Measurements from ENCODE around the gene PRCC. TPM values are rescaled to one million over a fixed set of nuclear protein-coding genes. Genes with fewer than 3 reads are reported as not detected.

Gene PRCC
- polyA plus RNA-seq, 1 donor (not counting 4 experiments of a cell fraction or from before 2014, with no cell fraction given), result 40.4 TPM

DNA sequence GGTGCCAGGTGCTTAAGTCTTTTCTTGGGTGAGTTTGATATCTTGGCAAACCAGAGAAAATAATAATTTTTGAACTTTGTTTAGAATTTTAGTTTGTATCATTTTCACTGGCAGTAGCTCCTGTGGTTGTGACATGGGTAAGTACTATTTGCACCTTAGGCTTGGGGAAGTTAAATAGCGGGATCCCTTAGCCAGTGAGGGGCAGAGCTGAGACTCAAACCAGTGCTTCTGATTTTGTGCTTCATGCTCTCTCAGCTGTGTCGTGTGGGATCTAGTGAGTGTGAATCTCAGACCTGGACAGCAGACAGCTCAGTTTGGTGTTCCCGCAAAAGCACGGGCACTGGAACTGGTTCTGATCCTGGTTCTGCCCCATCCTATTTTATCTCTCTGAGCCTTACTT, 9.6 kb downstream of the PRCC start:
- Histone ChIP-seq H3K27me3 (ENCODE audit: control insufficient read depth, extremely low read depth, insufficient read depth, low read length) (no peaks in the 10 kb centered on the region), H4K20me1 (ENCODE audit: control insufficient read depth, extremely low read depth, insufficient read depth, low read length) (peaks cover 12% of the 10 kb centered on the region), H3K36me3 (ENCODE audit: control insufficient read depth in 2 of 2, extremely low read depth in 1 of 2, insufficient read depth in 2 of 2, low read length in 2 of 2) (peaks cover 2 to 7% of the 10 kb centered on the region in 2 experiments), H3K9me3 (ENCODE audit: control insufficient read depth, low read depth, low read length) (no peaks in the 10 kb centered on the region), H3K4me2 (ENCODE audit: control insufficient read depth, extremely low read depth, insufficient read depth, low read depth, low read length) (no peak overlapping the region), H3K4me3 (ENCODE audit: control insufficient read depth in 2 of 3, extremely low read depth in 1 of 3, insufficient read depth in 2 of 3, low read depth in 1 of 3, low read length in 3 of 3) (no peak overlapping the region), H3K9me1 (ENCODE audit: control insufficient read depth, extremely low read depth, insufficient read depth, low read length) (no peaks in the 10 kb centered on the region), H3K27ac (ENCODE audit: control insufficient read depth, insufficient read depth, low read length) (no peak overlapping the region), H3K4me1 (ENCODE audit: control insufficient read depth, extremely low read depth, insufficient read depth, low read length) (peaks cover 5% of the 10 kb centered on the region), H3K79me2 (ENCODE audit: control insufficient read depth, insufficient read depth, low read length) (peaks cover 77% of the 10 kb centered on the region), H3K9ac (ENCODE audit: control insufficient read depth, extremely low read depth, insufficient read depth, low read length) (no peak overlapping the region), H2AFZ (ENCODE audit: control insufficient read depth, low read length) (no peak overlapping the region)
- no peak for FAIRE-seq
- no peak for DNase-seq (ENCODE audit: low read depth, low spot score)
- TF ChIP-seq EZH2 (IDR thresholded peaks at IDR 0.05; ENCODE audit: low read length), result no peak
- dilution Hi-C loops (cut with MboI; ENCODE audit: extremely low pct_ligation_motif_present, low sequenced_read_pairs), result no loop called here

DNA sequence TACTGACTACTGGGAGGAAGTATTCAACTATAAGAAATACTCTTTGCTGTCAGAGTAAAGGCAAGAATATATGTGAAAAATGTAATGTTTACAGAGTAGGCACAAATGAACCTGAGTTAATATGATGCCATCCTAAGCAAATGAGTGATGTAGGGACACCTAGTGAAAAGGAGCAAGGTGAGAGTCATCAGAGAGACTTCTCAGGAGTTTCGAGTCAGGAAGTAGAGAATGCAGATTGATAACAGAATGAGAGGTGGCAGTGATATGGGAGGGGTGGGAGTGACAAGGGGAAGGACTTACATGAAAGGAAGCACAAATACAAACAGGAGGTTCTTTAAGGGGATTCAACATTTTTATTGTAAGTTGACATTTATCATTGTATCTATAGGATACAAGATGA, 10.2 kb downstream of the PRCC start:
- Histone ChIP-seq H3K4me3 (ENCODE audit: control insufficient read depth in 2 of 3, extremely low read depth in 1 of 3, insufficient read depth in 2 of 3, low read depth in 1 of 3, low read length in 3 of 3) (no peak overlapping the region), H3K4me1 (ENCODE audit: control insufficient read depth, extremely low read depth, insufficient read depth, low read length) (peaks cover 4% of the 10 kb centered on the region), H3K9ac (ENCODE audit: control insufficient read depth, extremely low read depth, insufficient read depth, low read length) (no peak overlapping the region), H3K79me2 (ENCODE audit: control insufficient read depth, insufficient read depth, low read length) (peaks cover 76% of the 10 kb centered on the region), H3K27ac (ENCODE audit: control insufficient read depth, insufficient read depth, low read length) (no peak overlapping the region), H3K9me1 (ENCODE audit: control insufficient read depth, extremely low read depth, insufficient read depth, low read length) (no peaks in the 10 kb centered on the region), H3K36me3 (ENCODE audit: control insufficient read depth in 2 of 2, extremely low read depth in 1 of 2, insufficient read depth in 2 of 2, low read length in 2 of 2) (peaks cover 2 to 11% of the 10 kb centered on the region in 2 experiments), H3K9me3 (ENCODE audit: control insufficient read depth, low read depth, low read length) (no peaks in the 10 kb centered on the region), H3K4me2 (ENCODE audit: control insufficient read depth, extremely low read depth, insufficient read depth, low read depth, low read length) (no peak overlapping the region), H3K27me3 (ENCODE audit: control insufficient read depth, extremely low read depth, insufficient read depth, low read length) (no peaks in the 10 kb centered on the region), H4K20me1 (ENCODE audit: control insufficient read depth, extremely low read depth, insufficient read depth, low read length) (peaks cover 9% of the 10 kb centered on the region), H2AFZ (ENCODE audit: control insufficient read depth, low read length) (no peak overlapping the region)
- dilution Hi-C loops (cut with MboI; ENCODE audit: extremely low pct_ligation_motif_present, low sequenced_read_pairs), result no loop called here
- DNase-seq (ENCODE audit: low read depth, low spot score) (no peak), FAIRE-seq (no peak)
- no peak for TF ChIP-seq EZH2 (IDR thresholded peaks at IDR 0.05; ENCODE audit: low read length)
- TF ChIP-seq, protein P1, sequence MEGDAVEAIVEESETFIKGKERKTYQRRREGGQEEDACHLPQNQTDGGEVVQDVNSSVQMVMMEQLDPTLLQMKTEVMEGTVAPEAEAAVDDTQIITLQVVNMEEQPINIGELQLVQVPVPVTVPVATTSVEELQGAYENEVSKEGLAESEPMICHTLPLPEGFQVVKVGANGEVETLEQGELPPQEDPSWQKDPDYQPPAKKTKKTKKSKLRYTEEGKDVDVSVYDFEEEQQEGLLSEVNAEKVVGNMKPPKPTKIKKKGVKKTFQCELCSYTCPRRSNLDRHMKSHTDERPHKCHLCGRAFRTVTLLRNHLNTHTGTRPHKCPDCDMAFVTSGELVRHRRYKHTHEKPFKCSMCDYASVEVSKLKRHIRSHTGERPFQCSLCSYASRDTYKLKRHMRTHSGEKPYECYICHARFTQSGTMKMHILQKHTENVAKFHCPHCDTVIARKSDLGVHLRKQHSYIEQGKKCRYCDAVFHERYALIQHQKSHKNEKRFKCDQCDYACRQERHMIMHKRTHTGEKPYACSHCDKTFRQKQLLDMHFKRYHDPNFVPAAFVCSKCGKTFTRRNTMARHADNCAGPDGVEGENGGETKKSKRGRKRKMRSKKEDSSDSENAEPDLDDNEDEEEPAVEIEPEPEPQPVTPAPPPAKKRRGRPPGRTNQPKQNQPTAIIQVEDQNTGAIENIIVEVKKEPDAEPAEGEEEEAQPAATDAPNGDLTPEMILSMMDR (optimal IDR thresholded peaks at IDR 0.05 in 1 of 3, IDR thresholded peaks at IDR 0.05 in 1 of 3, conservative IDR thresholded peaks at IDR 0.05 in 1 of 3; ENCODE audit: extremely low read depth in 1 of 3, insufficient read depth in 2 of 3, low read length in 3 of 3), result no peak

DNA sequence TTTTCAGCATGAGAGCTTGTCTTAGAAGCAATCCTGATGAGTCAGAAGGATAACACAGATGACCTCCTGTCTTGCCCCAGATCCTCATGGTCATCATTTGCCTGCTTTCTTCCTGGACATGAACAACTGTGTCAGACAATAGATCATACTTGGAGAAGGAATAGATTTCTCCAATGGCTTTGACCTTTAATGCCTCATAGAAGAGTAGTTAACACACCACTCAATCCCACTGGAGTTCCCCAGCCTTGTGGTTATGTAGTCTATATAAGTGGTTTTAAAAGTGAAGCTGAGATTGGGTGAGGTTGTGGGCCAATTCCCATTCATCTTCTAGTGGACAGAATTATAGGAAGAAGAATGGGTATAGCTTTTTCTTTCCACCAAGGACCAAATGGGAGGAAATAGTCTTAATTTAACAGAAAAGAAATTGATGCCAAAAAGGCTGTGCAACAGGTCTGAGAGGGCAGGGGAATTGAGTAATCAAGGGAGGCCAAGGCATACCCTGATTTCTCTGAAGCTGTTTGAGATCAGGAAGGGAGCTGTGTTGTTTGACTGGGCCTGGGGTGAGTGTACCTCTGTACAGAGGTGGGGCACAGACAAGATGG, 14.4 kb downstream of the PRCC start:
- FAIRE-seq (no peak), DNase-seq (ENCODE audit: low read depth, low spot score) (no peak)
- no peak overlapping the region for H3K4me3 ChIP-seq (ENCODE audit: control insufficient read depth in 2 of 3, extremely low read depth in 1 of 3, insufficient read depth in 2 of 3, low read depth in 1 of 3, low read length in 3 of 3)
- peaks cover 6 to 26% of the 10 kb centered on the region in 2 experiments for H3K36me3 ChIP-seq (ENCODE audit: control insufficient read depth in 2 of 2, extremely low read depth in 1 of 2, insufficient read depth in 2 of 2, low read length in 2 of 2)
- dilution Hi-C loops (cut with MboI; ENCODE audit: extremely low pct_ligation_motif_present, low sequenced_read_pairs), result no loop called here
- no peak overlapping the region for H3K4me2 ChIP-seq (ENCODE audit: control insufficient read depth, extremely low read depth, insufficient read depth, low read depth, low read length)
- H3K9ac ChIP-seq (ENCODE audit: control insufficient read depth, extremely low read depth, insufficient read depth, low read length), result no peak overlapping the region
- no peaks in the 10 kb centered on the region for H3K27me3 ChIP-seq (ENCODE audit: control insufficient read depth, extremely low read depth, insufficient read depth, low read length)
- H3K9me1 ChIP-seq (ENCODE audit: control insufficient read depth, extremely low read depth, insufficient read depth, low read length), result no peaks in the 10 kb centered on the region
- no peak overlapping the region for H3K27ac ChIP-seq (ENCODE audit: control insufficient read depth, insufficient read depth, low read length)
- no peak overlapping the region for H2AFZ ChIP-seq (ENCODE audit: control insufficient read depth, low read length)
- TF ChIP-seq EZH2 (IDR thresholded peaks at IDR 0.05; ENCODE audit: low read length), result no peak
- TF ChIP-seq, protein P1 (optimal IDR thresholded peaks at IDR 0.05 in 1 of 3, IDR thresholded peaks at IDR 0.05 in 1 of 3, conservative IDR thresholded peaks at IDR 0.05 in 1 of 3; ENCODE audit: extremely low read depth in 1 of 3, insufficient read depth in 2 of 3, low read length in 3 of 3), result no peak
- peaks cover 60% of the 10 kb centered on the region for H3K79me2 ChIP-seq (ENCODE audit: control insufficient read depth, insufficient read depth, low read length)
- no peaks in the 10 kb centered on the region for H3K9me3 ChIP-seq (ENCODE audit: control insufficient read depth, low read depth, low read length)
- H4K20me1 ChIP-seq (ENCODE audit: control insufficient read depth, extremely low read depth, insufficient read depth, low read length), result peaks cover 3% of the 10 kb centered on the region
- peaks cover 2% of the 10 kb centered on the region for H3K4me1 ChIP-seq (ENCODE audit: control insufficient read depth, extremely low read depth, insufficient read depth, low read length)

Measured in keratinocyte (primary cell).